HCT116 (cell line): ENCODE results near the gene CASP10.

Experiments used
- ELF1 ChIP-seq: IDR thresholded peaks from 2 replicates; pipeline ENCODE4 v1.6.1; 2012; ENCODE audit warnings: low read depth, borderline replicate concordance
- EZH2 ChIP-seq: fragments of 200-600 bp; sonication (generic); IDR thresholded peaks from 2 replicates; pipeline ENCODE4 v1.6.1; 2017; ENCODE audit warnings: antibody characterized with exemption, mixed run types
- EZH2phosphoT487 ChIP-seq: fragments of 200-600 bp; IDR thresholded peaks from 2 replicates; pipeline ENCODE4 v1.6.1; 2018; ENCODE audit warnings: antibody characterized with exemption, borderline replicate concordance
- POLR2A ChIP-seq: IDR thresholded peaks from 2 replicates; pipeline ENCODE4 v1.7.0; 2011; ENCODE audit warnings: borderline replicate concordance; ENCODE audit not compliant: insufficient read depth, insufficient read length; ENCODE audit errors: extremely low read depth
- POLR2AphosphoS5 ChIP-seq: IDR thresholded peaks from 2 replicates; pipeline ENCODE4 v1.6.1; 2011; ENCODE audit warnings: mild to moderate bottlenecking, low read depth, low read length, moderate library complexity
- SRF ChIP-seq: IDR thresholded peaks from 2 replicates; pipeline ENCODE4 v1.6.1; 2012; ENCODE audit warnings: low read depth
- TF ChIP-seq, protein P1 (sequence below), 3 experiments: fragments of 200-600 bp in 1 of 3; sonication (generic) in 1 of 3; IDR thresholded peaks in 2 of 3; conservative IDR thresholded peaks in 1 of 3; 2 replicates each; pipeline ENCODE4 v1.5.1; 2012 to 2017; ENCODE audit warnings: low read depth in 2 of 3, low read length in 2 of 3, antibody characterized with exemption in 1 of 3, borderline replicate concordance in 1 of 3, control low read depth in 1 of 3, mild to moderate bottlenecking in 1 of 3, mixed read lengths in 1 of 3, mixed run types in 1 of 3, moderate library complexity in 1 of 3; ENCODE audit not compliant: insufficient read depth in 1 of 3
- TF ChIP-seq, protein P2 (sequence below): IDR thresholded peaks from 2 replicates; pipeline ENCODE4 v1.6.1; 2012
- TF ChIP-seq, protein P3 (sequence below): IDR thresholded peaks from 2 replicates; pipeline ENCODE4 v1.6.1; 2012

DNA sequence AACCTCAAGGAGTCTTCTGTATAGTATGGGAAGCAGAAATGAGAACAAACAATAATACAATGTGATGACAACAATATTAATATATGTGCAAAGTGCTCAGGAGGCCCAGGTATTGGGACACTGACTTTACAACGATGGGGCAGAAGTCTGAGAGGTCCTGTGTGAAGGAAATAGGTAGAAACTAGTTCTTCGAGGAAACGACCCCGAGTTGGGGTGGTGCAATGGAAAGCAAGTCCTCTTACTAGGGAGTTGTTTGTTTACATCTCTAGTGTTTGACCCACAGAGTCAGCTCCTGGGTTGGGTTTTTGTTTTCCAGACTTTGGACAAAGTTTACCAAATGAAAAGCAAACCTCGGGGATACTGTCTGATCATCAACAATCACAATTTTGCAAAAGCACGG, 93.6 kb downstream of the CASP10 start:
- TF ChIP-seq SRF (no peak), ELF1 (no peak), POLR2A (no peak), POLR2AphosphoS5 (no peak), EZH2 (no peak), EZH2phosphoT487 (no peak)
- TF ChIP-seq, protein P1, sequence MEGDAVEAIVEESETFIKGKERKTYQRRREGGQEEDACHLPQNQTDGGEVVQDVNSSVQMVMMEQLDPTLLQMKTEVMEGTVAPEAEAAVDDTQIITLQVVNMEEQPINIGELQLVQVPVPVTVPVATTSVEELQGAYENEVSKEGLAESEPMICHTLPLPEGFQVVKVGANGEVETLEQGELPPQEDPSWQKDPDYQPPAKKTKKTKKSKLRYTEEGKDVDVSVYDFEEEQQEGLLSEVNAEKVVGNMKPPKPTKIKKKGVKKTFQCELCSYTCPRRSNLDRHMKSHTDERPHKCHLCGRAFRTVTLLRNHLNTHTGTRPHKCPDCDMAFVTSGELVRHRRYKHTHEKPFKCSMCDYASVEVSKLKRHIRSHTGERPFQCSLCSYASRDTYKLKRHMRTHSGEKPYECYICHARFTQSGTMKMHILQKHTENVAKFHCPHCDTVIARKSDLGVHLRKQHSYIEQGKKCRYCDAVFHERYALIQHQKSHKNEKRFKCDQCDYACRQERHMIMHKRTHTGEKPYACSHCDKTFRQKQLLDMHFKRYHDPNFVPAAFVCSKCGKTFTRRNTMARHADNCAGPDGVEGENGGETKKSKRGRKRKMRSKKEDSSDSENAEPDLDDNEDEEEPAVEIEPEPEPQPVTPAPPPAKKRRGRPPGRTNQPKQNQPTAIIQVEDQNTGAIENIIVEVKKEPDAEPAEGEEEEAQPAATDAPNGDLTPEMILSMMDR (IDR thresholded peaks at IDR 0.05 in 2 of 3, conservative IDR thresholded peaks at IDR 0.05 in 1 of 3; ENCODE audit: borderline replicate concordance in 1 of 3, insufficient read depth in 1 of 3, low read depth in 2 of 3, low read length in 2 of 3) = no peak
- TF ChIP-seq, protein P2, sequence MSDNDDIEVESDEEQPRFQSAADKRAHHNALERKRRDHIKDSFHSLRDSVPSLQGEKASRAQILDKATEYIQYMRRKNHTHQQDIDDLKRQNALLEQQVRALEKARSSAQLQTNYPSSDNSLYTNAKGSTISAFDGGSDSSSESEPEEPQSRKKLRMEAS = no peak
- TF ChIP-seq, protein P3, sequence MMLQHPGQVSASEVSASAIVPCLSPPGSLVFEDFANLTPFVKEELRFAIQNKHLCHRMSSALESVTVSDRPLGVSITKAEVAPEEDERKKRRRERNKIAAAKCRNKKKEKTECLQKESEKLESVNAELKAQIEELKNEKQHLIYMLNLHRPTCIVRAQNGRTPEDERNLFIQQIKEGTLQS = no peak
